HG03095 (cell line): ENCODE results near the gene SLC28A1.
A peak's percentile ranks its signal among the peaks of the same experiment; 100 is the strongest.
"Not testable (repeated sequence)": the region's sequence is repeated elsewhere in the genome, so short reads cannot be mapped to it uniquely, and the experiment has no call there.

ENCODE experiments used
- ATAC-seq: cut with Tn5 transposase; IDR thresholded peaks from one replicate; pipeline ENCODE4 v1.9.1; 2021; ENCODE audit warnings: moderate library complexity; ENCODE audit not compliant: unreplicated experiment

SLC28A1 gene

GRCh38 chr15:84908564-84908963 is 24.1 kb downstream of the SLC28A1 start:
- ATAC-seq, result no peak

GRCh38 chr15:84909029-84909428 is 24.6 kb downstream of the SLC28A1 start:
- ATAC-seq, result no peak

- no peak for ATAC-seq
Measured at GRCh38 chr15:84909782-84910181, 25.3 kb downstream of the SLC28A1 start.

DNA sequence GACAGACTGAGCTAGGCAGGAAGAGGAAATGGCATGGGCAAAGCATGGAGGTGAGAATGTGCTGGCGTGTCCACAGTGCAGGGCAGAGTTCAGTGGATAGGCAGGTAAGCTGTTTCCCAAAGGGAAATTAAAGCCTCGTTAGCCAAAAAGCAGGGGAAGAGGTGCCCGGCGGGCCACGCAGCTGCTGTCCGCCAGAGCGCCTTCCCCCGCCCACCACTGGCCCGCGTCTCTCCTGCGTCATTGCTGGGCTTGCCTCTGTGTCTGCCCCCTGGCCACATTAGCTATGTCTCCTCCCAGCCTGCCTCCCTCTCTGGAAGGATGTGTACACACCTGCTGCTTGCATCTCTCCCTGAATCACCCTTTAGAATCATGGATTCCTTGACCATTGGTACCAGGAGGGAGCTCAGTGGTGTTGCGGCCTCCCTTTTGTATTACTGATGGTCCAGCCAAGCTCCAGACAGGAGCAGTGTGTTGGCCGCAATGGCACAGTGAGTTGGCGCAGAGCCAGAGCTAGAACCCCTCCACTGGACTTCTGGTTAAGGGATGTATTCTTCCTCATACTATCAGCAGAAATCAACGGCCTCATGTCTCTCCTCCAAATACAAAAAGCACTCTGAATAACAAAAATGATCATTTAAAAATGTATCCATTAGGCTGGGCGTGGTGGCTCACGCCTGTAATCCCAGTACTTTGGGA is 26.6 kb downstream of the SLC28A1 start:
- no peak for ATAC-seq

- peak; percentile 29 for ATAC-seq
Measured at GRCh38 chr15:84911879-84912660, 27.6 kb downstream of the SLC28A1 start.

DNA sequence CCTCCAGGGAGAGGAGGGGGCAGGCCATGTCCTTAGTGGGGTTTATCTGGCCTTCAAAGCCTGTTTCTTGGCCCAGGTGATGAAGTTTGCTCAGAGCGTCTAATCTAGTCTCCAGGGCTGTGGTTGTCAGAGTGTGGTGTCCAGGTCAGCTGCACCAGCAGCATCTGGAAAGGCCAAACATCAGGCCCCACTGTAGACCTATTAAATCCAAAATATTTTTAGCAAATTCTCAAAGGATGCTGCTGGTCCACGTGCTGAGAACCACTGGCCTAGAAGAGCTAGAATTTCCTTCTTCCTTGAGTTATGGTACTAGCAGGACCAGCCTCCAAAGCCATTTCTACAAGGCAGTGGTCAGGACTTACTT is 28.9 kb downstream of the SLC28A1 start:
- ATAC-seq, result no peak

DNA sequence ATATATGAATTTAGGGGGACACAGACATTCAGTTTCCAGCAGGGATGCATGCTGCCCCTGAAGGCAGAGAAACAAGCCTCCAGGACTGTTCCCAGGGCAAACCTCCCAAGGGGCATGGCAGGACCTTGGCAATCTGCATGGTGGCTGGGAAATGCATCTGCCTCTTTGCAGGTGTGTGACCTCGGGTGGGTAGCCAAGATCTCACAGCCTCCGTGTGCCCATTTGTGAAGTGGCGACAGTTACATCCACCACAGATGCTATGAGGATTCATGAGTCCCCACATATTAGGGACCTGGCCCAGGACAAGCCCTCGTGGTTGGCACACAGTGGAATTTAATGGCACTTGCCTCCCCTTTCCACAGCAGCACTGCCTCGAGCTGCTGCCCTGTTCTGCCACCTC is 29.9 kb downstream of the SLC28A1 start:
- no peak for ATAC-seq

DNA sequence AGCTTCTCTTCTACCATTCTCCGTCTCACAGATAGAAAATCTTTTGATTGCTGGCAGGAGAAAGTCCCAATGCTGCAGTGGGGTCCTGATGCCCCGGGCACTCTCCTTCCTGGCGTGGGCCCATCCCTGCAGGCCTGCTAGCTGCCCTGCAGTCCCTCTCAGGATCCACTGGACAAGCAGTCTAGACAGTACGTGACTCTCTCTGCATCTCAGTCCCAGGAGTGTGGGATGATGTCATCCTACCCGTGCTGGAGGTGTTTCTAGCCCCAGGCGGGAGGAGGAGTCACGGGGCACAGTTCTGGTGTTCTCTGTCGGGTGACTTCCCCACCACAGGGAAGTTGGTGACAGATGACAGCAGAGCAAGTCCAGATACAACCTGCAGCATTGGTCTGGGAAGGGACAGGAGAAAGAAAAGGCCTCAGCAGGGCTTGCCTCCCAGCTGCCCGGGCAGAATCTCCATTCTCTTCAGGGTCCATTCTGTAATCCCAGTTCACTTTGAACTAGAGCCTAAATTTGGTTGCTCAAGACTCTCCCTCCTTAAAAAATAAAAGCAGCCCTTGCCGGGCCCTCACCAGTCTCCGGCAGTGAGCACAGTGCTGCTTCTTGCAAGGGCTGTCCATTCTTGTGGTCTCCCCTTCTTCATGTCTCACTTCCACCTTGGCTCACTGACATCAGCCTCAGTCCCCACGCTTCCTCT is 30.6 kb downstream of the SLC28A1 start:
- ATAC-seq, result peak; percentile 93

DNA sequence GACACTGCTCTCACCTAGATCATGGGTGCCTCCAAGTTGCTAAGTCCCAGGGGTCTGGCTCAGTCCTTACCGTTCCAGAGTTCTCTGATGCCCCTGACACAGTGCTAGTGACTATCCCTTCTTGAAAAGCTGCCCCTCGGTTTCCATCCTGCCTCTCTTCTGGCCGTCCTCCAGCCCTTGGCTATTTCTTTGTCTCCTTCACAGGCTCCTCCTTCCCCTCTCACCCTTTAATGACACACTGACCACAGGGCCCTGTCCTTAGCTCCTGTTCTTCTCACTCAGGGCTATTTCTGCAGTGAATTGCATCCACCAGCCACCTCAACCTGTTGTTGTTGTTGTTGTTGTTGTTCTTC is 31.1 kb downstream of the SLC28A1 start:
- no peak for ATAC-seq

DNA sequence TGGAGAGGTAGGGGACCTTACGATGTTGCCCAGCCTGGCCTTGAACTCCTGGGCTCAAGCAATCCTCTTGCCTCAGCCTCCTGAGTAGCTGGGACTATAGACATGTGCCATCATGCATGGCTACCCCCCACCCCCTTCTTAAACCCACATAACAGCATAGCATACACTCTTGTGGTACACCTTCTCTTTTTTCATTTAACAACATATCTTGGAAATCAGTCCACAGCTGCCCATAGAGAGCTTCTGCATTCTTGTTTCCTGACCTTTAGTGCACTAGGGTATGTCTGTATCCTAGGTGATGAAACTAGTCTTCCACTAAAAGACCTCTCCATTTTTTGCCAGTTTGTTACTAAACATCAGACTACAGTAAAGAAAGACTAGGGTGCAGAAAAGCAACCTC is 33.0 kb downstream of the SLC28A1 start:
- ATAC-seq, result no peak

- ATAC-seq, result no peak
Measured at GRCh38 chr15:84919106-84919667, 34.7 kb downstream of the SLC28A1 start.

DNA sequence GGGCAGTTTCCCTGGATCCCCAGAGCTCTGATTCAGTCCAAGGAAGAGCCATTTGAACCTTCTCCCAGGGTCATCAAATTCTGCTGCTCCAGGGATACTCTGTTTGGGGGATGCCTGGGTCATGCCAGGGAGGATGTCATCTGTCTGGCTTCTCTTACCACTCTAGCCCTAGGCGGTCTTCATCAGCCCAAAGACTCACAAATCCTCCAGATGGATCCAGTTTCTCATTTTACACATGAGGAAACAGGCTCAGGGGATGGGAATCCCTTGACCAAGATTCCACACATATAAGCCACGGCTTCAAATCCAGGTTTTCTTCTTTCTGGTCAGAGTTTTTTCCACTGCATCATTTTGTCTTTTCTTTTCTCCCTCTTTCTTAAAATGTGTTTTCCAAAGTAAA is 36.7 kb downstream of the SLC28A1 start:
- ATAC-seq, result no peak

- ATAC-seq, result no peak
Measured at GRCh38 chr15:84922530-84922929, 38.1 kb downstream of the SLC28A1 start.

DNA sequence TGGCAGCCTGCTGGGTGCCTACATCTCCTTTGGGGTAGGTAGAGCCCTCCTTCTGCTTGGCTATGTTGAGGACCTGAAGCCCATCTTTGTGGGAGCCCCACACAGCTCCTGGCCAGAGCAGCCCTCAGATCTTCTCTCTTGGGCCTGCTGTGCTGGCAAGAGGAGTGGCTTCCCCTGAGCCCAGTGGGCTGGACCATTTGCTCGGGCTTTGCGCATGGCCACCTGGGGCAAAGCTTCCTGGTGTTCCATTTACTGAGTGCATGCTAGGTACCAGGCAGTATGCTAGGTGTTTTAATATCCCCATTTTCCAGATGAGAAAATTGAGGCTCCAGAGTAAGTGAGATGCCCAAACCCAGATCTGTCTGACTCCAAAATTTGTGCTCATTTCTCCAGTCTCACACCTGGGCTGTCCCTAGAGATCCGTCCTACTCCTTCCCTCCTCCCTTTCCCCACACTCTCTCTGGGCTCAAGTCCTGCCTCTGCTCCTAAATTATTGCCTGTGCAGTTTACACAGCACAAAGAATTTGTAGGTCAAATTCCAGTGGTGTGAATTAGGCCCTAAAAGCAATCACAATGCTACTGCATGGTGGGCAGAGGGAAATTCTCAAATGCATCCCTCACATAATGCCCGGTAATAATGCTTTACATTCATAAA is 39.7 kb downstream of the SLC28A1 start:
- no peak for ATAC-seq

GRCh38 chr15:84924821-84925569 is 40.5 kb downstream of the SLC28A1 start:
- ATAC-seq, result not testable (repeated sequence)

GRCh38 chr15:84925906-84926305 is 41.4 kb downstream of the SLC28A1 start:
- no peak for ATAC-seq

GRCh38 chr15:84926491-84927230 is 42.2 kb downstream of the SLC28A1 start:
- ATAC-seq, result no peak

DNA sequence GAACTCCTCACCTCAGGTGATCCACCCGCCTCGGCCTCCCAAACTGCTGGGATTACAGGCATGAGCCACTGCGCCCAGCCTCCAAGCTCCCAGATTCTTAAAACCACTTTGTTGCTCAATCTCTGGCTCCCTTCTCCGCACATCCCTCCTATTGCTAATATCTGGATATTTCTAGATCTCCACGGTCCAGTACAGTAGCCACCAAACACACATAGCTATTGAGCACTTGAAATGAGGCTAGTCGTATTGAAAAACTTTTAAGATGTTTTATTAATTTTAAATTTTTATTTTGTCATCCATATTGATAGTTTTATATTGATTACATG is 44.3 kb downstream of the SLC28A1 start:
- ATAC-seq, result no peak

DNA sequence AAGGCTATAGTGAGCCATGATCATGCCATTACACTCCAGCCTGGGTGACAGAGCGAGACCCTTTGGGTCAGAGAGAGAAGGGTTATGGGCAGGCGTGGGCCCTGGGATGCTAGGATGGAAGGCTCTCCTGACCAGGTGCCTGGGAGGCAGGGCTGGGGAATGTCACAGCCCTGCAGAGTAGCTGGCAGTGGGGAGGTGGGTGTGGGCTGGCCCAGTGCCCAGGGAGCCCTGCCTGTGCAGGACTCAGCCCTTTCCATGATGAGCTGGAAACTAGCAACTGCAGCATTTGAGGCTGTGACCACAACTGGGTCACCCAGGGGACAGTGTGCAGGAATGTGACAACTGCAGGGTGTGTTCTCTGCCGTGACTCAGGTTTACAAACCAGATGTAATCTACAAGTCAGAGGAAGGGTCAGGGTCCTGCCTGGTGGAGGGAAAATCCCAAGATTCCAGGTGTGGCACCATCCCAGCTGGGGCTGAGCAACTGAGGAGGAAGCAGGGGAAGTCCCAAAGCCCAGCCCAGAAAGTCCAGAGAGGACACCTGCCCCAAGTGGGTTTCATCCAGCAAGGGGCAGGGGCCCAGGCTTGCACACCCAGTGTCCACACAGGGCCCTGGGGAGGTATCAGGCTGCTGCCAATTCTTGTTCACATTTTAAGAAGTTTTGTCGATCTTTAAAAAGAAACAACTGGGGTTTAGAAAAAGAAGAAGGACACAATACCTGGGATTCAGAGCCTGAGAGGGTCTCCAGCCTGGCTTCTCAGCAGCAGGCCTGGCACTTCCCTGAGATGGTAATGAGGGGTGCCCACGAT is 45.5 kb downstream of the SLC28A1 start:
- ATAC-seq, result no peak
